Erythroblast (primary cell): ENCODE data around the gene PKNOX1.

Experiments
- GATA1 ChIP-seq: IDR thresholded peaks from 2 replicates; pipeline ENCODE4 v1.6.1; 2011; ENCODE audit warnings: low read depth, mild to moderate bottlenecking, control low read depth, low read length, moderate library complexity
- POLR2A ChIP-seq: IDR thresholded peaks from 2 replicates; pipeline ENCODE4 v1.6.1; 2011; ENCODE audit warnings: mild to moderate bottlenecking, low read length

GRCh38 chr21:42956824-42957630 lies 17.3 kb upstream of the PKNOX1 start:
- TF ChIP-seq POLR2A (no peak), GATA1 (no peak)
